Measurements from ENCODE around the gene ZDHHC11.
"Not testable (repeated sequence)": the region's sequence is repeated elsewhere in the genome, so short reads cannot be mapped to it uniquely, and the experiment has no call there.

The ZDHHC11 gene

GRCh38 chr5:850511-851006, at the start of gene ZDHHC11:
TSS of gene ZDHHC11 (minus strand) at chr5:850986. CDS start at chr5:850602, 384 bp downstream.
- no peak for DNase-seq

GRCh38 chr5:893711-894110, 42.9 kb upstream of the ZDHHC11 start:
- DNase-seq: no peak

- peak; percentile 25 for DNase-seq
Observed at GRCh38 chr5:893137-893506, 42.3 kb upstream of the ZDHHC11 start.

- DNase-seq: peak; percentile 65
Observed at GRCh38 chr5:892394-893136, 41.8 kb upstream of the ZDHHC11 start, which contains the start of the genes BRD9 and TRIP13. TSS of gene BRD9 (minus strand) at chr5:892801. CDS start at chr5:892657, 144 bp downstream. TSS of gene TRIP13 (plus strand) at chr5:892884. CDS start at chr5:892999, 115 bp downstream.

GRCh38 chr5:891837-892393, 41.1 kb upstream of the ZDHHC11 start:
- DNase-seq: no peak

- DNase-seq: no peak
Observed at GRCh38 chr5:891117-891836, 40.5 kb upstream of the ZDHHC11 start.

- no peak for DNase-seq
Observed at GRCh38 chr5:889075-889710, 38.4 kb upstream of the ZDHHC11 start.

- DNase-seq: no peak
Observed at GRCh38 chr5:888638-889035, 37.9 kb upstream of the ZDHHC11 start.

- DNase-seq: no peak
Observed at GRCh38 chr5:887947-888637, 37.3 kb upstream of the ZDHHC11 start.

- no peak for DNase-seq
Observed at GRCh38 chr5:886716-887325, 36.0 kb upstream of the ZDHHC11 start.

- DNase-seq: no peak
Observed at GRCh38 chr5:886036-886435, 35.2 kb upstream of the ZDHHC11 start.

- DNase-seq: no peak
Observed at GRCh38 chr5:885529-885928, 34.7 kb upstream of the ZDHHC11 start.

GRCh38 chr5:885127-885442, 34.3 kb upstream of the ZDHHC11 start:
- no peak for DNase-seq

- DNase-seq: no peak
Observed at GRCh38 chr5:884345-885126, 33.8 kb upstream of the ZDHHC11 start.

GRCh38 chr5:883475-884181, 32.8 kb upstream of the ZDHHC11 start:
- no peak for DNase-seq

GRCh38 chr5:882253-883183, 31.7 kb upstream of the ZDHHC11 start:
- DNase-seq: no peak

GRCh38 chr5:881551-881935, 30.8 kb upstream of the ZDHHC11 start:
- no peak for DNase-seq

GRCh38 chr5:880816-881550, 30.2 kb upstream of the ZDHHC11 start:
- DNase-seq: no peak

GRCh38 chr5:878677-879076, 27.9 kb upstream of the ZDHHC11 start:
- DNase-seq: not testable (repeated sequence)

Data from NK-92 treated with Interleukin-12 subunit alpha and Interleukin-12 subunit beta, amount 100 ng/mL, for 24 hours (cell line).